GM21786 (cell line): ENCODE results near the gene SOCS1.

Experiments
- ATAC-seq: cut with Tn5 transposase; IDR thresholded peaks from one replicate; pipeline ENCODE4 v1.9.1; 2021; ENCODE audit not compliant: unreplicated experiment

Gene SOCS1

GRCh38 chr16:11248133-11248532 is 7.9 kb downstream of the SOCS1 start:
- ATAC-seq, result no peak

DNA sequence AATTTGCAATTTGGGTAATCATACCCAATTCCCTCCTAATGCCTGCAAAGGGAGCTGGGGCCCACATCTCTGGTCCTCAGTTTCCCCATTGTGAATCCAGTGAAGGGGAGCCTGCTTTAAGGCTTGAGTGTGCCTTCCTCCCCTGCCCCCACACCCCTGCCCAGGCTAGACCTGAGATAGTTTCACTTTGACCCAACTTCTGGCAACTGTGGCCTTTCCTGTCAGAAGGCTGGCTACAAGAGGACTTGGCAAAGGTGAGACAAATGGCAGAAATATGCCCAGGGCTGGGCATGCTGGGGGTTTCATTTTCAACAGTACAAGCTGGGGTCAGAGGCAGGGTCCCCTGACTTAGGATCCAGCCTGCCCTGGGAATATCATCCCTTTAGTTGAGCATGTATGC is 10.0 kb downstream of the SOCS1 start:
- ATAC-seq, result no peak

DNA sequence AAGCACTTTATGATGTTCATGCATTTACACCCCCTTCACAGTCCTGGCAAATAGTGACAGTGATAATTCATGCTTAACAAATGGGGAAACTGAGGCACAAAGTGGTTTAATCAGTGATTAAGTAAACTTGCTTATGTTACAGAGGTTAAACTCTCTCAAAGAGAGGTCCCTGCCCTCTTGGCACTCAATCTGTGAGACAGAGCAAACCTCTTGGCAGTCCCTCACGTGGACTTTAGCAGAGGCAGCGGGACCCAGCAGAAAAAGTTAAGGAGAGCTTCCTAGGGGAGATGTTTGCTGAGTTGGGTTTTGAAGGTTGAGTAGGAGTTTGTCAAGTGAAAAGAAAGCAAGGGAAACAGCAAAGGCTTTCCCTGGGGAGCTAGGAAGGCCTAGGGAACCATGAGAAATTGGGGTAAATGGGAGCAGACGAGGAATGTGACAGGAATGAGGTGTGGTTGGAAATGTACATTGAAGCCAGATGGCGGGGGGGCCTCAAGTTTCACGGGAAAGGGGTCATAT is 10.7 kb downstream of the SOCS1 start:
- no peak for ATAC-seq

- ATAC-seq, result no peak
Observed at GRCh38 chr16:11242658-11243057, 13.3 kb downstream of the SOCS1 start.

GRCh38 chr16:11241480-11242204 is 14.4 kb downstream of the SOCS1 start:
- no peak for ATAC-seq

DNA sequence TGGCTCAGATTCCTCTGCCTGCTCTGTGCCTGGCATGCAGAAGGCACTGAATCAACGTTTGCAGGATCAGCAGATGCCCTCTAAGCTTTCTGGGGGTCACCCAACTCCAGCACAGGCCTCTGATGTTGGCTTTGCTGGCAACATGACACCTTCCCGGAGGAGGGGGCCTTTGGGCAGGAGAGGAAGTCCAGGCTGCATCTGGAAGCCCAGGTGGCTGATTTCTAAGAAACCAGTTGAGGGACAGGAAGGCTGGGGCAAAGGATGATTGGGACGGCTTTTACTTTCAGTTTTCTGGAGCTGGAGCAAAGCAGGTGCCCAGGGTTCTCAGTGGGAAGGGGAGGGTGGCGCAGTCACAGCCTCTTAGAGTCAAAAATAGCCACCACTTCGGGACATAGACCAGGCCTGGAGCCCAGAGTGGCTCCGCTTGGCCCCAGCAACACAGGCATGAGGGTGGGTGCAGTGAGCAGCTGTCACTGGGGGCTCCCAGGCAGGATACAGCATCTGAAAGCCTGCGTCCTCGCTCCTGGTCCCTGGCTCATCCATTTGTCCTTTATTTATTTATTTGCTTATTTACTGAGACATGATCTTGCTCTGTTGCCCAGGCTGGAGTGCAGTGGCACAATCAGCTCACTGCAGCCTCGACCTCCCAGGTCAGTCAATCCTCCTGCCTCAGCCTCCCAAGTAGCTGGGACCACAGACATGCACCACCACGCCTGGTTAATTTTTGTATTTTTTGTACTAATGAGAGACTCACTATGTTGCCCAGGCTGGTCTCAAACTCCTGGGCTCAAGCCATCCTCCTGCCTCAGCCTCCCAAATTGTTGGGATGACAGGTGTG is 15.1 kb downstream of the SOCS1 start:
- no peak for ATAC-seq

GRCh38 chr16:11239644-11240632 is 16.1 kb downstream of the SOCS1 start:
- no peak for ATAC-seq

- ATAC-seq, result no peak
Observed at GRCh38 chr16:11238272-11239202, 17.5 kb downstream of the SOCS1 start.

GRCh38 chr16:11236461-11237254 is 19.3 kb downstream of the SOCS1 start:
- no peak for ATAC-seq

DNA sequence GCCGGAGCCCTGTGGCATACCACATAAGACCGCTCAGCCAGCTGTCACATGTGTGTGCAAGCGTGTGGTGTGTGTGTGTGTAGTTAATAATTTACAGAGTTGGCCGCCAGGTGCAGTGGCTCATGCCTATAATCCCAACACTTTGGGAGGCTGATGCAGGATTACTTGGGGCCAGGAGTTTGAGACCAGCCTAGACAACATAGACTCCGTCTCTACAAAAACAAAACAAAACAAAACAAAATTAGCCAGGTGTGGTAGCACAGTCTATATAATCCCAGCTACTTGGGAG is 20.4 kb downstream of the SOCS1 start:
- no peak for ATAC-seq

DNA sequence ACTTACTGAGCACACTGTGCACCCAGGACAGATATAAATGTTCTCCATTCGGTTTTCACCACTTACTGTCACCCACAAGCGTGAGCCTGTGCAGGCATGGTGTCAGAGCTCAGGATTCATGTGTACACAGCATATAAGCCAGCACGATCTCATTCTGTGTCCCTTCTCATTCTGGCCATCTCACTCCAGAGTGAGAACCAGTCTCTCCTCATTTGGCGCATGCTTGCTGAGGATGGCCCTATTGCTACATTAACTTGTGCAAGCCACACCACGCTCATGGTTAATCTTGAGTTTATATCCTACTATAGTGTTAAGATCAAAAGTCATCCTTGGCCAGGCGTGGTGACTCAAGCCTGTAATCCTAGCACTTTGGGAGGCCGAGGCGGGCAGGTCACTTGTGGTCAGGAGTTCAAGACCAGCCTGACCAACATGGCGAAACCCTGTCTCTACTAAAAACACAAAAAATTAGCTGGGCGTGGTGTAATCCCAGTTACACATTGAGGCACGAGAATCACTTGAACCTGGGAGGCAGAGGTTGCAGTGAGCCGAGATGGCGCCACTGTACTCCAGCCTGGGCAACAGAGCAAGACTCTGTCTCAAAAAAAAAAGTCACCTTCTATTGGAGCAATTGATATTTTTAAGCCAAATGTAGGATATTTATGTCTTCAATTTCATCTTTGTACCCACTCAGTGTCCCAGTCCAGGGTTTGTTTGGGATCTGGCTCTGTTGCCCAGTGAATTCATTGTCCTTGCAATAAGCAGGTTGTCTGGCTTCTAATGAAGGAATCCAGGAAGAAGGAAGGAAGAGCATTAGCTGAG is 20.9 kb downstream of the SOCS1 start:
- no peak for ATAC-seq

DNA sequence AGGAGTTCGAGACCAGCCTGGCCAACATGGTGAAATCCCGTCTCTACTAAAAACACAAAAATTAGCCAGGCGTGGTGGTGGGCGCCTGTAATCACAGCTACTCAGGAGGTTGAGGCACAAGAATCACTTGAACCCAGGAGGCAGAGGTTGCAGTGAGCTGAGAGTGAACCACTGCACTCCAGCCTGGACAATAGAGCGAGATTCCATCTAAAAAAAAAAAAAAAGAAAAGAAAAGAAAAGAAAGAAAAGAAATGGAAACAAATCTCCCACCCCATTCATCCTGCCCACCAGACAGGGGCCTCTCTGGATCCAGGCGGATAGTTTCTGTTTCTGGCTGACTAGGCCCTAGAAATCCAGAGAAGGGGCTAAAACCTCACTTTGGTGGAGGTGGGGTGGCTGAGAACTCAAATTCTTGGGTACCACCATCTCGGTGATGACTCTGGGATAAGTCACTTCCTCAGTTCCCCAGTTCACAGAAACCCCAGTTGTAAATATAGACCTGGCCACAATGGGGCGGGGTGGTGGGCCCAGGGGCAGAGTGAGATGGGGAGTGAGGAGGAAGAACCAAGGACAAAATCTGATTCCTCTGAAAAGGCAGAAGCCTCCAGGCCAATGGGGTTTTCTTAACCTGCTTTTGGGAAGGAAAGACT is 22.2 kb downstream of the SOCS1 start:
- no peak for ATAC-seq

GRCh38 chr16:11232852-11233726 is 22.9 kb downstream of the SOCS1 start:
- ATAC-seq, result peak; percentile 79

DNA sequence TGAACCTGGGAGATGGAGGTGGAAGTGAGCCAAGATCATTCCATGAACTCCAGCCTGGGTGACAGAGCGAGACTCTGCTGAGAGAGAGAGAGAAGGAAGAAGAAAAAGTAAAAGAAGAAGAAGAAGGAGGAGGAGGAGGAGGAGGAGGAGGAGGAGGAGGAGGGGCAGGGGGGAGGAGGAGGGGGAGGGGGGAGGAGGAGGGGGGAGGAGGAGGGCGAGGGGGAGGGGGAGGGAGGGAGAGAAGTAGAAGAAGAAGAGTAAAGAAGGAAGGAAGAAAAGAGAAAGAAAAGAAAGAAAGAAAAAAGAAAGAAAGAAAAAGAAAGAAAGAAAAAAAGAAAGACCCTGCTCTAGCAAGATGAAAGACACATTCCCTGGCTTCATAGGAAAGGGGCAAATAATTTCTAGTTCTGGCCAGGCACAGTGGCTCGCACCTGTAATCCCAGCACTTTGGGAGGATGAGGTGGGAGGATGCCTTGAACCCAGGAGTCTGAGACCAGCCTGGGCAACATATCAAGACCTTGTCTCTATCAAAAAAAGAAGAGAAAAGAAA is 23.6 kb downstream of the SOCS1 start:
- no peak for ATAC-seq

DNA sequence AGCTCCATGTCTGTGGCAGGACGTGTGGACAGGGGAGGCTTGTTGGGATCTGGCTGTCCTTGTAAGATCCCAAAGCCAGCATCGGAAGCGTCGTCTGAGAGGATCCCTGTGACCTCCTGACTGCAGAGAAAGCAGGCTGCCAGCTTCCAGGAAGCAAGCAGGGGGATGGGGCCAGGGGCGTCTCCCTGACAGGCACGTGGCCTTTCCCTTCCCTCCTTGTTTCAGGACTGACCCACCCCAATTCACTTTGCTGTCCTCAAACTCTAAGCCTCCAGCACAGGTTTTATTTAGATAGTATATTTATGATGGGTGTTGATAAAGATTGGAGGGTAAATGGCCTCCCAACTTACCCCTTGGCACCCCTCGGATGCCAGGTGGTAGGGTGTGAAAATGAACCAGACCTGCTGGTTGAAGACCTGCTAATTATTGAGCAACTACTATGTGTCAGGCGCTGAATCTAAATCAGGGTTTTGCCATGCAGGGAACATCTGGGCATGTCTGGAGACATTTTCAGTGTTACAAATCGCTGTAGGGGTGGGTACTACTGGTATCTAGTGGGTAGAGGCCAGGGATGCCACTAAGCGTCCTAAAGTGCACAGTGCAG is 24.5 kb downstream of the SOCS1 start:
- ATAC-seq, result no peak

- ATAC-seq, result no peak
Observed at GRCh38 chr16:11229906-11230305, 26.1 kb downstream of the SOCS1 start.
